ENCODE results near the gene OR6M1.

The OR6M1 gene

GRCh38 chr11:123775289-123775688 lies 30.9 kb downstream of the OR6M1 start:
- DNase-seq = no peak

GRCh38 chr11:123773959-123774358 lies 32.2 kb downstream of the OR6M1 start:
- DNase-seq = no peak

GRCh38 chr11:123773026-123773425 lies 33.1 kb downstream of the OR6M1 start:
- DNase-seq = no peak

- DNase-seq = no peak
Measured at GRCh38 chr11:123771664-123772063, 34.5 kb downstream of the OR6M1 start.

- DNase-seq = no peak
Measured at GRCh38 chr11:123770712-123771111, 35.4 kb downstream of the OR6M1 start.

GRCh38 chr11:123765601-123766000 lies 40.5 kb downstream of the OR6M1 start:
- no peak for DNase-seq

- DNase-seq = no peak
Measured at GRCh38 chr11:123762422-123762821, 43.7 kb downstream of the OR6M1 start.

GRCh38 chr11:123760894-123761293 lies 45.3 kb downstream of the OR6M1 start:
- DNase-seq = no peak

GRCh38 chr11:123757976-123758375 lies 48.2 kb downstream of the OR6M1 start:
- DNase-seq = no peak

GRCh38 chr11:123755813-123756212 lies 50.3 kb downstream of the OR6M1 start:
- DNase-seq = no peak
